ENCODE measurements around the gene CCL21.

CCL21 gene

GRCh38 chr9:34662526-34663302 is 47.2 kb downstream of the CCL21 start, which contains the start of gene CCL27:
Gene CCL27 (minus strand): TSS chr9:34662657. CDS start chr9:34662633, 24 bp downstream.
- no peak within 1 kb of the TSS for H3K4me3 ChIP-seq (ENCODE audit: low read length)
- DNase-seq (ENCODE audit: low read depth), result no peak
- no peak for TF ChIP-seq CTCF (conservative IDR thresholded peaks at IDR 0.05; ENCODE audit: low read depth, low read length)

GRCh38 chr9:34659592-34660253 is 50.2 kb downstream of the CCL21 start:
- DNase-seq (ENCODE audit: low read depth), result no peak
- no peak overlapping the region for H3K4me3 ChIP-seq (ENCODE audit: low read length)
- TF ChIP-seq CTCF (conservative IDR thresholded peaks at IDR 0.05; ENCODE audit: low read depth, low read length), result no peak
